A204.1 (cell line): ENCODE data around the gene CIROP.
"Not testable (repeated sequence)": the region's sequence is repeated elsewhere in the genome, so short reads cannot be mapped to it uniquely, and the experiment has no call there.

ENCODE experiments used
- FAIRE-seq: peaks from 2 replicates; lab custom pipeline; 2012; peaks lifted over from hg19 to GRCh38; lab: Jason Lieb, UNC

The CIROP gene

GRCh38 chr14:23113431-23114119, 8.8 kb upstream of the CIROP start:
- no peak for FAIRE-seq

GRCh38 chr14:23112359-23113178, 7.8 kb upstream of the CIROP start:
- no peak for FAIRE-seq

GRCh38 chr14:23110579-23111365, 6.0 kb upstream of the CIROP start:
- FAIRE-seq = no peak

- no peak for FAIRE-seq
Observed at GRCh38 chr14:23109769-23110168, 5.0 kb upstream of the CIROP start.

- FAIRE-seq = not testable (repeated sequence)
Observed at GRCh38 chr14:23108169-23108568, 3.4 kb upstream of the CIROP start.

GRCh38 chr14:23107620-23108019, 2.8 kb upstream of the CIROP start:
- not testable (repeated sequence) for FAIRE-seq

- FAIRE-seq = no peak
Observed at GRCh38 chr14:23106747-23107045, 1.9 kb upstream of the CIROP start.

GRCh38 chr14:23105348-23105824, 597 bp upstream of the CIROP start:
- FAIRE-seq = no peak

- FAIRE-seq = no peak
Observed at GRCh38 chr14:23104070-23104590, 659 bp downstream of the CIROP start.

GRCh38 chr14:23103581-23103980, 1.2 kb downstream of the CIROP start:
- FAIRE-seq = no peak

GRCh38 chr14:23102801-23103200, 2.0 kb downstream of the CIROP start:
- FAIRE-seq = no peak

- FAIRE-seq = no peak
Observed at GRCh38 chr14:23101986-23102625, 2.7 kb downstream of the CIROP start.

- no peak for FAIRE-seq
Observed at GRCh38 chr14:23101213-23101970, 3.4 kb downstream of the CIROP start.

- no peak for FAIRE-seq
Observed at GRCh38 chr14:23099212-23099861, 5.5 kb downstream of the CIROP start.

- FAIRE-seq = no peak
Observed at GRCh38 chr14:23097786-23098185, 7.0 kb downstream of the CIROP start.

GRCh38 chr14:23095196-23096108, 9.3 kb downstream of the CIROP start, which contains the start of gene C14orf119:
Gene C14orf119 (plus strand): TSS chr14:23095505. CDS start chr14:23097659, 2,154 bp downstream.
- peak; percentile 100 for FAIRE-seq

GRCh38 chr14:23094666-23095195, 10.1 kb downstream of the CIROP start, which contains the start of gene ACIN1:
Gene ACIN1 (minus strand): TSS chr14:23095136. CDS start chr14:23095112, 24 bp downstream.
- no peak for FAIRE-seq

GRCh38 chr14:23093991-23094665, 10.7 kb downstream of the CIROP start:
- no peak for FAIRE-seq

GRCh38 chr14:23093526-23093925, 11.3 kb downstream of the CIROP start:
- no peak for FAIRE-seq
